ENCODE measurements around the gene BAHD1.

DNA sequence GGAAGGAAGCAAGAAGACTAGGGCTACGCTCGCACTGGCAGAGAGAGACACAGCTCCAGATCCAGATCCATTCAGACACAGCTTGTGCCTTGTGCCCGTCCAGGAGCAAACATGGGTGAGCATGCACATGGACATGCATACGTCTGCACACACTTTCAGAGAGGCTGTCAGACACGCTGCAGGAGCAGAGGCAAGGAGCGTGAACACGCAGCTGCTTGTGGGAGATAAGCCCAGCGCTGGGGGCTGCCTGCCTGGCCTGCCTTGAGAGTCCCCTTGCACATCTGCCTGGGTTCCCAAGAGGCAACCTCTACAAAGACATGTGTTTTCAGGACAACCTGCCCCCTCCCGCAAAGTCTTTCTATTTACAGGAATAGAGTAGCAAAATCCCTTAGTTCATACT is 13.6 kb upstream of the BAHD1 start:
- TF ChIP-seq, protein P1, sequence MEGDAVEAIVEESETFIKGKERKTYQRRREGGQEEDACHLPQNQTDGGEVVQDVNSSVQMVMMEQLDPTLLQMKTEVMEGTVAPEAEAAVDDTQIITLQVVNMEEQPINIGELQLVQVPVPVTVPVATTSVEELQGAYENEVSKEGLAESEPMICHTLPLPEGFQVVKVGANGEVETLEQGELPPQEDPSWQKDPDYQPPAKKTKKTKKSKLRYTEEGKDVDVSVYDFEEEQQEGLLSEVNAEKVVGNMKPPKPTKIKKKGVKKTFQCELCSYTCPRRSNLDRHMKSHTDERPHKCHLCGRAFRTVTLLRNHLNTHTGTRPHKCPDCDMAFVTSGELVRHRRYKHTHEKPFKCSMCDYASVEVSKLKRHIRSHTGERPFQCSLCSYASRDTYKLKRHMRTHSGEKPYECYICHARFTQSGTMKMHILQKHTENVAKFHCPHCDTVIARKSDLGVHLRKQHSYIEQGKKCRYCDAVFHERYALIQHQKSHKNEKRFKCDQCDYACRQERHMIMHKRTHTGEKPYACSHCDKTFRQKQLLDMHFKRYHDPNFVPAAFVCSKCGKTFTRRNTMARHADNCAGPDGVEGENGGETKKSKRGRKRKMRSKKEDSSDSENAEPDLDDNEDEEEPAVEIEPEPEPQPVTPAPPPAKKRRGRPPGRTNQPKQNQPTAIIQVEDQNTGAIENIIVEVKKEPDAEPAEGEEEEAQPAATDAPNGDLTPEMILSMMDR (IDR thresholded peaks at IDR 0.05): no peak
- TF ChIP-seq POLR2A (IDR thresholded peaks at IDR 0.05): no peak
- no peak for TF ChIP-seq POLR2AphosphoS5 (IDR thresholded peaks at IDR 0.05)
